ENCODE results near the gene CAMKMT. TPM values are rescaled to one million over a fixed set of nuclear protein-coding genes. Genes with fewer than 3 reads are reported as not detected.

The CAMKMT gene
- polyA plus RNA-seq, 3 donors from 2014 or later, result 11.7 to 19.5 (median 12.4) TPM

DNA sequence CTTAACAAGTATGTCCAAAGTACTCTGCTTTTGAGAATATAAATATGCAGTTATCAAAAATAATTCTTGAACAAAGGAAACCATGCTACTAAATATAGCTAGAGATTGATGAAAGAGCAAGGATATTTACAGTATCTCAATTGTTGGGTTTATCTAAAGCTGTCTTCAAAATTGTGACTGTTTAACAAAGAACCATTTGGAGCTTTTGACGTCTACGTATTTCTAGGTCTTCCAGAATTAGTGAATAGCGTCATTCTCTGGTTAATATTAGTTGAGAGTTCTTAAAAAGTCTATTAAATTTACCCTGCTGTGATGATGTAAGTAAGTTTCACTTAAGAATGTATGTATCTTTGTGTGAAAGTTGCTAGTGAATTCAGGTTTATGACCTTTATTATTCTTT is 356.7 kb downstream of the CAMKMT start:
- Mint-ChIP-seq H3K27me3 (ENCODE audit: low read depth in 3 of 3) (peaks cover 0 to 2% (median 0%) of the 10 kb centered on the region in 3 donors), H3K4me1 (peaks cover 9 to 12% of the 10 kb centered on the region in 2 donors), H3K36me3 (peaks cover 0 to 7% (median 0%) of the 10 kb centered on the region in 3 donors), H3K9me3 (no peaks in the 10 kb centered on the region), H3K4me3 (no peak overlapping the region), H3K27ac (no peak overlapping the region)
- DNase-seq, result no peak

DNA sequence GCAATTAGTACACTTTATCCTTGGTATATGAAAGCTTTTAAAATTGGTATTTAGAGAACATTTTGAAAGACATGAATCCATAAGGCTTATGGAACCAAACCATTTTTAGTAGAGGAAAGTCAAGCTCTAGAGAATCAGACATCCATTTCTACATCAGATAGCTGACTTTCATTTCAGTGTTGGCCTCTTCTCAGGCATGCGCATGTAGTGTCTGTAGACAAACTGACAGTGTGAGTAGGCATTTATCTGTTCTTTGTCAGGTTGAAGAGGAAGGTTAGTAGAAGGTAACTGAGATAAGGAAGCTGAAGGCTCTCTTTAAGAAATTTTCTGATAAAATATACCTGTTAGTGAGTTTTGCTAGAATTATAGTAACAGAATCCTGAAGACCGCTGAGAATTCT is 357.8 kb downstream of the CAMKMT start:
- H3K27ac Mint-ChIP-seq, result no peak overlapping the region
- no peak for DNase-seq
- no peak overlapping the region for H3K4me3 Mint-ChIP-seq
- H3K9me3 Mint-ChIP-seq, result no peaks in the 10 kb centered on the region
- peaks cover 0 to 1% of the 10 kb centered on the region in 2 donors for H3K4me1 Mint-ChIP-seq
- peaks cover 0 to 1% (median under 1%) of the 10 kb centered on the region in 3 donors for H3K36me3 Mint-ChIP-seq
- peaks cover 0 to 5% (median 0%) of the 10 kb centered on the region in 3 donors for H3K27me3 Mint-ChIP-seq (ENCODE audit: low read depth in 3 of 3)

DNA sequence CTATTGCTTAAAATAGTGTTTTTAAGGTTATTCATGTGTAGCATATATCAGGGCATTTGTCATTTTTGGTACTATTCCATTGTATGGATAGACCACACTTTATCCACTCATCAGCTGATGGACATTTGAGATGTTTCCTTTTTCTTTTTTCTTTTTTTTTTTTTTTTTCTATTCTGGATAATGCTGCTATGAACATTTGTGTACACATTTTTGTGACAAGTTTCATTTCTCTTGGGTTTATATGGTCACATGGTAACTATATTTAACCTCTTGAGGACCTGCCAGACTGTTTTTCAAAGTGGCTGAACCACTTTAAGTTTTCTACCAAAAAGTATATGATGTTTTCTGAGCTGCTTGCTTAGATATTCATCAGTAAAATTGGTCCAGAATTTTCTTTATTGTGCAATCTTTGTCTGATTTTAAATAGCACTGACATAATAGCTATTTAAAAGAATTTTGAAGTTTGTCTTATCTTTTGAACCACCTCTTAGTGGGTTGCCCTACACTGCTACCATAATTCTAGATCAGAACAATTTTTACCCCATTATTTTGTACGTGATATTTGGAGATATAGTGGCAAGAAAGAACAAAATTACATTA is 360.4 kb downstream of the CAMKMT start:
- H3K27me3 Mint-ChIP-seq (ENCODE audit: low read depth in 3 of 3), result peaks cover 0 to 7% (median 2%) of the 10 kb centered on the region in 3 donors

DNA sequence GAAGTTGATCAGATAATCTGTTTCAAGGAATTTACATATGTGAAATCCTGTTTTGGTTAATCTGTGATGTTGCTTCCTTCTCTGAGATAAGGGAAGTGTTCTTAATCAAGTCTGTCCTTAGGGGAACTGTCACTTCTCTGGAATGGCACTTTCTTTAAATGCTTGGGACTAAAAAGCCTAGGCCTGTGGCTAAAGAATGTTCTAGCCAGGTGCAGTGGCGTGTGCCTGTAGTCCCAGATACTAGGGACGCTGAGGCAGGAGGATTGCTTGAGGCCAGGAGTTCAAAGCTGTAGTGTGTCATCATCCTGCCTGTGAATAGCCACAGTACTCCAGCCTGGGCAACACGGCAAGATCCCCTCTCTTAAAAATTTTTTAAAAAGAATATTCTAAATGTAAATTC is 362.2 kb downstream of the CAMKMT start:
- peaks cover 0 to 2% (median 0%) of the 10 kb centered on the region in 6 donors for H3K9me3 Mint-ChIP-seq
- no peaks in the 10 kb centered on the region for H3K4me1 Mint-ChIP-seq
- peaks cover 0 to 10% (median 6%) of the 10 kb centered on the region in 3 donors for H3K36me3 Mint-ChIP-seq
- peaks cover 0 to 5% (median 2%) of the 10 kb centered on the region in 3 donors for H3K27me3 Mint-ChIP-seq (ENCODE audit: low read depth in 3 of 3)
- H3K27ac Mint-ChIP-seq, result no peak overlapping the region
- no peak overlapping the region for H3K4me3 Mint-ChIP-seq
- no peak for DNase-seq

More for the DNA sequence above, 360.4 kb downstream of the CAMKMT start:
- DNase-seq, result no peak
- no peak overlapping the region for H3K27ac Mint-ChIP-seq
- no peaks in the 10 kb centered on the region for H3K4me1 Mint-ChIP-seq
- H3K36me3 Mint-ChIP-seq, result peaks cover 0 to 4% (median 0%) of the 10 kb centered on the region in 3 donors
- H3K4me3 Mint-ChIP-seq, result no peak overlapping the region
- H3K9me3 Mint-ChIP-seq, result no peaks in the 10 kb centered on the region

DNA sequence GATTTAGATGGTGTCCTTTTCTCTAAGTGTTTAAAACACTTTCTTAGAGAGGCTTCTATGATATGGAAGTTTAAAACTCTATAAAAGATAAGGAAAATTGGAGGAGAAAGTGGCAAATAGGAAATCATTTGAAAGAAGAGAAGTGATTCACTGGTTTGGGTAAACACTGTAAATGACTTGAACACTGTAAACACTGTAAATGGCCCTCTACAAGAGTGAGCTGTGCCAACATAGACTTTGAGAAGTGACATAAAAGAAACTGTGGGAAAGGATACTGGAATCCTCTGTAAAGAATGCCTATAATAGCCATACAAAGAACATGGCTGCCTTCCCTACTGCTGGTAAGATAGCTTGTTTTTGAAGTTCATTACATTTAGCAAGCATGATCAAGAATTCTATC is 368.8 kb downstream of the CAMKMT start:
- DNase-seq, result no peak
- Mint-ChIP-seq H3K27me3 (ENCODE audit: low read depth in 3 of 3) (peaks cover 0 to 2% (median 0%) of the 10 kb centered on the region in 3 donors), H3K27ac (no peak overlapping the region), H3K36me3 (peaks cover 8 to 21% (median 13%) of the 10 kb centered on the region in 3 donors), H3K9me3 (peaks cover 0 to 4% (median 0%) of the 10 kb centered on the region in 6 donors), H3K4me3 (no peak overlapping the region), H3K4me1 (no peaks in the 10 kb centered on the region)

DNA sequence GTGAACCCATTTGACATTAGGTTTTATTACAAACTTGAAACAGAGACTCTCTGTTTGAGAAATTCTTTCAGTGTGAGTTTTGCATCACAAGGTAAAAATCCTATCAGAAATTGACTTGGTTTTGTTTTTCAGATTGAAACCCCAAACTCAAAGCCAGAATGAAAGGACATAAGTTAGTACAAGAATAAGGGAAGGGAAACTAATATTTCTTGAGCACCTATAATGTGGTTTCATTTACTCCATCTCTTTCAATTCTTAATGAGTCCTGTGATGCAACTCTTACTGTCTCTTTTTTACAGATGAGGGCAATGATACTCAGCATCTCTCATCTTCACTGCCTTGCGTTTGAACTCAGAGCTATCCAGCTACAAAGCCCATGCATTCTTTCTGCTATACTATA is 369.8 kb downstream of the CAMKMT start:
- no peak overlapping the region for H3K4me3 Mint-ChIP-seq
- H3K27me3 Mint-ChIP-seq (ENCODE audit: low read depth in 3 of 3), result no peaks in the 10 kb centered on the region
- peaks cover 3 to 7% (median 6%) of the 10 kb centered on the region in 6 donors for H3K9me3 Mint-ChIP-seq
- no peaks in the 10 kb centered on the region for H3K4me1 Mint-ChIP-seq
- no peak for DNase-seq
- H3K27ac Mint-ChIP-seq, result no peak overlapping the region
- peaks cover 13 to 23% (median 16%) of the 10 kb centered on the region in 3 donors for H3K36me3 Mint-ChIP-seq

DNA sequence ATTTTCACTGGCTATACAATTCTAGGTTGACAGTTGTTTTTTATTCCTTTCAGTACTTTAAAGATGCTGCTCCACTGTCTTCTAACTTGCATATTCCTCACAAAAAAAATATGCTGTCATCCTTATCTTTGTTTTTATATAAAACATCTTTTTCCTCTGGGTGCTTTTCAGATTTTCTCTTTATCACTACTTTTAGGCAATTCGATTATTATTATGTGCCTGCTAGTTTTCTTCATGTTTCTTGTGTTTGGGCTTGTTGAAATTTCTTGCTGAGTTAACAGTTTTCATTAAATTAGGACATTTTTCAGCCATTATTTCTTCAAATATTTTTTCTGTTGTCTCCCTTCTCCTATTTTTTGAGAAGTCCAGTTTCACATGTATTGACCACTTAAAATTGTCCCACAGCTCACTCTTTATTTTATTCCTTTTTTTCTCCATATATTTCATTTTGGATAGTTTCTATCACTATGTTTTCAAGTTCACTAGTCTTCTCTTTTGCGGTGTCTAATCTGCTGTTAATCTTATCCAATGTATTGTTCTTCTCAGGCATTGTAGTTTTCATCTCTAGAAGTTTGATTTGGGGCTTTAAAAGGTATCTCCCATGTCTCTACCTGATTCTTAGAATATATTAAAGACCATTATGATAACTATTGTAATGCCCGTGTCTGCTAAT is 374.7 kb downstream of the CAMKMT start:
- Mint-ChIP-seq H3K4me1 (no peaks in the 10 kb centered on the region), H3K4me3 (no peak overlapping the region), H3K36me3 (peaks cover 14 to 18% (median 18%) of the 10 kb centered on the region in 3 donors), H3K27ac (no peak overlapping the region), H3K9me3 (peaks cover 14 to 19% (median 15%) of the 10 kb centered on the region in 6 donors), H3K27me3 (ENCODE audit: low read depth in 3 of 3) (no peaks in the 10 kb centered on the region)
- DNase-seq, result no peak

DNA sequence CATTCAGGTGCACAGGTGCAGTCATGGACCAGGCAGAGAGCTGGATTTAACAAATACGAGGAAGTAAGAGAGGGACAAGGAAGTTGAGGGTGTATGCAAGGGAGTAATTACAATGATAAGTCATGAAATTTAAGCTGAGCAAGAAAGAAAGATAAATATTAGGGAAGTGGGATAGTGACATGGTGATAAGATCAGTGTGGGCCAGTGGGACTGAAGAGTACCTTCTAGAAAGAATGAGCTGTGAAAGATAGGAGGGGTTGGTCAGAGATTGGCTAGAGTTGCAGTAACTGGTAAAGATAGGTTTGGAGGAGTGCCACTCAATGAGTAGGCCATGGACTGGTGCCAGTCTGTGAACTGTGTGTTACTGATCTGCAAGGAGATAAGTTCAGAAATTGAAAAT is 378.9 kb downstream of the CAMKMT start:
- DNase-seq, result no peak
- Mint-ChIP-seq H3K36me3 (peaks cover 14 to 22% (median 22%) of the 10 kb centered on the region in 3 donors), H3K9me3 (peaks cover 13 to 19% (median 15%) of the 10 kb centered on the region in 6 donors), H3K4me3 (no peak overlapping the region), H3K4me1 (no peaks in the 10 kb centered on the region), H3K27me3 (ENCODE audit: low read depth in 3 of 3) (peaks cover 0 to 2% (median 0%) of the 10 kb centered on the region in 3 donors), H3K27ac (no peak overlapping the region)

DNA sequence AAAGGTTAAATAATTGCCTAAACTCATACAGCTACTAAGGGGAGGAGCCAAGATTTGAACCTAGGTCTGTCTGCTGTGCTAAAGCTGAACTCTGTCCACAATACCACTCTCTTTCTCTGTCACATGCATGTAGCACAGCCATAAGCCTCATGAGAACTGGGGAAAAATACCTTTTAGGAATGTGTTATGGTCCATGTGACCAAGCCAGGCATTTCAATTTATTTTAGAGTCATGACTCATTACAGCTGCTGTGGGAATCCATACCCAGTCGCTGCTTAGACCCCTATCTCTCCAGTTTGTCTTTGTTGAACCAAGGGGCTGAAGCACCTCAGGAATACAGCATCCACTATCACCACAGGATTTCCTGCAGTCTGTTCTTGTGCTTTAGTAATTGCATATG is 379.8 kb downstream of the CAMKMT start:
- Mint-ChIP-seq H3K4me1 (no peaks in the 10 kb centered on the region), H3K4me3 (no peak overlapping the region), H3K9me3 (peaks cover 8 to 13% (median 11%) of the 10 kb centered on the region in 6 donors), H3K36me3 (peaks cover 11 to 26% (median 24%) of the 10 kb centered on the region in 3 donors), H3K27ac (no peak overlapping the region), H3K27me3 (ENCODE audit: low read depth in 3 of 3) (peaks cover 0 to 2% (median 0%) of the 10 kb centered on the region in 3 donors)
- no peak for DNase-seq

DNA sequence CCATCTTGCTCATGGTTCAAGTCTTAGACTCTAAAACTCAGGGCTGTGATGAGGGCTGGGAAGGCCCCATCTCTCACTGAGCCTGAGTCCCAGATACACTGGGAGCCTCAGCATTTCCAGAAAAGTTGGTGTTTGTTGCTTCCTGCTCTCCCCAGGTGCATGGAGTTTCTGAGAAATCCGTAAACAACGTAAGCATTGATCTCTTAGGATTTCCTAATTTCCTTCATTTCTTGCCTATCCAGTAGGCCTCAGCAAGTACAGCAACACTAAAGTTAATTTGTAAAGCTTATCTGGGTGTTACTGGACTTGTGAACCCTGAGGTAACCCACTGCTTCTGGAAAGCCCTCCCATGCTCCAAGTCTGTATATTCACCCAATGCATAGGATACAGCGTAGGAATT is 380.3 kb downstream of the CAMKMT start:
- Mint-ChIP-seq H3K4me1 (no peaks in the 10 kb centered on the region), H3K27me3 (ENCODE audit: low read depth in 3 of 3) (peaks cover 0 to 2% (median 0%) of the 10 kb centered on the region in 3 donors), H3K9me3 (peaks cover 3 to 7% (median 6%) of the 10 kb centered on the region in 6 donors), H3K36me3 (peaks cover 6 to 22% (median 20%) of the 10 kb centered on the region in 3 donors), H3K4me3 (no peak overlapping the region), H3K27ac (no peak overlapping the region)
- no peak for DNase-seq

DNA sequence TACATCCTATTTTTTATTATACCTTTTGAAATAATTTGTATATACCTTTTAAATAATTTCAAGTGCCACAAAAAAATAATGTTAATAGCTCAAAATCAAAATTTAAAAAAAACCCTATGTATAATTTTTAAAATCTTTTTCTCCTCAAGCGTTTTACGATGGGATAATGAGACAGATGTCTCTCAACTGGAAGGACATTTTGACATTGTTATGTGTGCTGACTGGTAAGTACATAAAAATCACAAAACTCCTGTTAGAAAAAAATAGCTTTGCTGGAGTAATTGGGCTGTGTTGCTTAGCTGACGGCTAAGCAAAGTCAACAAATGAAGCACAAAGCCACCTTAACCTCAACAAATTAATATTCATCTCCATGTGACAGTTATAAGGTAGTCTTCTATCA is 381.7 kb downstream of the CAMKMT start:
- Mint-ChIP-seq H3K4me1 (no peaks in the 10 kb centered on the region), H3K36me3 (peaks cover 3 to 27% (median 20%) of the 10 kb centered on the region in 3 donors), H3K9me3 (no peaks in the 10 kb centered on the region), H3K27me3 (ENCODE audit: low read depth in 3 of 3) (peaks cover 0 to 2% (median 0%) of the 10 kb centered on the region in 3 donors), H3K4me3 (no peak overlapping the region), H3K27ac (no peak overlapping the region)
- DNase-seq, result no peak

DNA sequence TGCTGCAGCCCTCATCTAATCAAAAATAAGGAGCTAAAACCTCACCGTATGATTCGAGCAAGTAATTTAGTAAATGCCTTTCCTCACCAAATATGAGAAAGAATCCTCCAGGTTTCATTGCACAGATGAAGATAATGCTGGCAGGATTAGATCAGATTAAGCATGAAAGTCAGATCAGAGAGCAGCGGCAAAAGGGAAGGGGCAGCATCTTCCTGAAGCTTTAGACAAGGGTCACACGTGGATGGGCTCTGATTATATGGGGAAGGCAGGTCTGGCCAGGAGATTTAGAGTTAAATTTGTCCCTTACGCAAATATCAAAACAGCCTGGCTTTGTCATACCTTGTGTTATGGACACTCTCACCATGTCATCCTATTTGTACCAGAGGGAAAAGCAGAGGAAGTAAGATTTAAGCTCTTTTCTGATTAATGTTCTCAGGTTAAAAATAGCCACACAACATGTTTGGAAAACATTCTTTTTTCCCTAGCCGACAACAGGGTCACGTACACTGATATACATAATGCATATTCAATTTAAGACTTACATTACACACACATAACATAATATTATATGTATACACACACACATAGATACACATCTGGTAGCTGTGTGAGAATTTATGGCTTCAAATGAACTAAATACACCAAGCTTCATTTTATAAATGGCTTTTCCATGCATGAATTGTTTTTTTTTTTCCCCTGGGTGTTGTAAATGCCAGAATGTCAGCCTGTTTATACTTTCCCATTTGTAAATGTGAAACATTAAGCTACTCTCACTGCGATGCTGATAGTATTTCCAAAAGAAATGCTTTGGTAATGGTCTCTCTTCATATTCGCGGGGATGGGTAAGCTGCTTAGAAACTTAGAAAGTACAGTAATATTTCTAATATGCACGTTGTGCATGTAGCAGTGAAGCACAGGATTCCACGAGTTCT is 383.5 kb downstream of the CAMKMT start:
- Mint-ChIP-seq H3K27ac (no peak overlapping the region), H3K4me3 (no peak overlapping the region), H3K9me3 (no peaks in the 10 kb centered on the region), H3K27me3 (ENCODE audit: low read depth in 3 of 3) (peaks cover 0 to 3% (median 2%) of the 10 kb centered on the region in 3 donors), H3K4me1 (no peaks in the 10 kb centered on the region), H3K36me3 (peaks cover 3 to 39% (median 35%) of the 10 kb centered on the region in 3 donors)
- DNase-seq, result no peak

DNA sequence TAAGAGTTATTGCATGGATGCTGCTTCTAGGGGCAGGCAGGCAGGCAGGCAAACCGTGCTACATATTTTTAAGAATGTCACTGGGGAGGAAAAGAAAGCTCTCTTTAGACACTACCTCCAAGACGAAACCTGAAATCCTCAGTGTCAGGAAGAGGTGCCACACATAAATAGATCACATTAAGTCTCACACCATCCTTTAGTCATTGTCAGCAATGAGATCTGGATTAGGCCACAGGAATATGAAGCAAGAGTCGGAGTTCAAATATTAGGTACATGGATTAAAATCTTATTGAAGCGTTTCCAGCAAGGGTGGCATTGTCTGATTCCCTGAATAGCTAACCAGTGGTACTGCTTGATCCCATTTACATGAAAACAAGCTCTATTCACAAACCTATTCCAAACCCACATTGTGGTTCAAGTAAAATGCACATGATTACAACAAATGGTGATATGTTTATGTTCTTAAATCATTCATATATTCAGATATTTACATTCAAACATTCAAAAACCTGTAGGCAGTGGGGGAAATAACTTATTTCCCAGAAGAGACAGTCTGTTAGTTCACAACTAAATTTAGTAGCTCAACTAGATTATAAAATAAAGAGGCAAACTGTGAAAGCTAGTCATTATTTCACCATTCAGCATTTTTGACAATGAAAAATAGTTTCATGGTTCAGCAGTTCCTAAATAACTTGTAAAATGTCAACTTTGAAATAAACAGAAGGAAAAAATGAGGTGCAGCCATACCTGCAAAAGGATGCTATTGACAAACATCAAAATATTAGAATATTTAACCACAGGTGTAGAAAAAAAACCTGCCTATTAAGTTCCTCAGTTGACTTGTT is 384.4 kb downstream of the CAMKMT start:
- Mint-ChIP-seq H3K36me3 (peaks cover 3 to 41% (median 38%) of the 10 kb centered on the region in 3 donors), H3K9me3 (peaks cover 0 to under 1% (median 0%) of the 10 kb centered on the region in 6 donors), H3K27me3 (ENCODE audit: low read depth in 3 of 3) (peaks cover 0 to 3% (median 2%) of the 10 kb centered on the region in 3 donors), H3K4me1 (peaks cover under 1% of the 10 kb centered on the region in 2 donors), H3K27ac (no peak overlapping the region), H3K4me3 (no peak overlapping the region)
- no peak for DNase-seq
